Astrocyte (in vitro differentiated cells and primary cell): ENCODE measurements around the gene SLC44A5.

Source experiments
- CTCF ChIP-seq: IDR thresholded peaks from 2 replicates; pipeline ENCODE4 v1.5.1; 2011; ENCODE audit warnings: low read depth, mild to moderate bottlenecking, inconsistent platforms, low read length, moderate library complexity; ENCODE audit not compliant: insufficient read depth
- EZH2 ChIP-seq: IDR thresholded peaks from 2 replicates; pipeline ENCODE4 v1.6.1; 2012; ENCODE audit warnings: mild to moderate bottlenecking, low read length, inconsistent platforms; ENCODE audit not compliant: insufficient read depth

DNA sequence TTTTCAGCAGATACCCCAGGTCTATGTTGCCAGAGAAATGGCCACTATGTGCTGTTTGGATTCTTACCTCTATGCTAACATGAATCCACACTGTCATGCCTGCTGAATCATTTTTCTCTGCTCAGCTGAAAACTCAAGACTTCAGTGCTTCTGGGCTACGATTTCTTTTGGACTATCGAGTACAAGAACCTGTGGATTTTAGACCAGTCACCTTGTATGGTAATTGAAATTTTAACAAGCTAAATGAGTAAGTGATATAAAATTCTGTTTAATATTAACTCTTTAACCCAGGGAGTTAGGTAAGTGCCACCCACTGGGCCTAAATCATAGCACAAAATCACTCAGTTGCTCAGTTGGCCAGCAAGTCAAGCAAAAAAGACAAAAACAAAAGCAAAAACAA lies 440.9 kb downstream of the SLC44A5 start:
- no peak for TF ChIP-seq CTCF
- TF ChIP-seq EZH2: no peak
